Psoas muscle (tissue), 8 donors: ENCODE results near the gene MBD5. TPM values are rescaled to one million over a fixed set of nuclear protein-coding genes. Genes with fewer than 3 reads are reported as not detected.
"Not testable (repeated sequence)": the region's sequence is repeated elsewhere in the genome, so short reads cannot be mapped to it uniquely, and the experiment has no call there.

ENCODE experiments used
- ATAC-seq, 4 donors: fragments of 200-7000 bp; cut with Tn5 transposase; one replicate each; pipeline ENCODE4 v1.9.1; 2020; ENCODE audit warnings: moderate library complexity in 3 of 4, mild to moderate bottlenecking in 2 of 4
- DNase-seq, 2 donors: peaks; one replicate each; pipeline ENCODE4 v3.0.0-alpha.2; 2020
- H3K27ac ChIP-seq: fragments of 200-600 bp; one replicate; pipeline ENCODE4 v1.8.0; 2022
- H3K27me3 ChIP-seq, 3 donors: fragments of 200-600 bp in 1 of 3; one replicate each; pipeline versions ENCODE4 v1.6.1 to v1.8.0; 2013 to 2022; ENCODE audit warnings: low read length in 2 of 3, mild to moderate bottlenecking in 2 of 3, moderate library complexity in 1 of 3; ENCODE audit not compliant: insufficient read depth in 3 of 3
- H3K36me3 ChIP-seq, 2 donors: fragments of 200-600 bp in 1 of 2; one replicate each; pipeline versions ENCODE4 v1.6.1 to v1.8.0; 2013 to 2022; ENCODE audit warnings: low read depth in 1 of 2, mild to moderate bottlenecking in 1 of 2, moderate library complexity in 1 of 2; ENCODE audit not compliant: insufficient read depth in 1 of 2
- H3K4me1 ChIP-seq: fragments of 200-600 bp; one replicate; pipeline ENCODE4 v1.8.0; 2022
- H3K4me3 ChIP-seq: fragments of 200-600 bp; one replicate; pipeline ENCODE4 v1.8.0; 2022; ENCODE audit warnings: mild to moderate bottlenecking
- H3K9me3 ChIP-seq: fragments of 200-600 bp; one replicate; pipeline ENCODE4 v1.8.0; 2022
- CTCF ChIP-seq: fragments of 200-600 bp; IDR thresholded peaks from one replicate; pipeline ENCODE4 v1.8.0; 2022; ENCODE audit warnings: antibody characterized with exemption
- WGBS, 3 donors: extraction: QIAGEN DNeasy Blood & Tissue Kit; methylation state at CpG; one replicate each; pipeline versions ENCODE4 v1.1.6 to v1.1.7; 2013; 5-methylcytosine and 5-hydroxymethylcytosine counted together
- intact Hi-C, 2 donors: fragments of 100-400 bp; cut with DNase I; formaldehyde crosslinking; loops; one replicate each; pipeline versions ENCODE4 v1.11.0 to v1.14.2; 2022
- polyA plus RNA-seq, 3 donors: library from polyadenylated mRNA; stranded (reverse); fragments of 200-250 nt; gene quantifications; one replicate each; pipeline ENCODE4 v1.2.3, GENCODE V29; 2013
- total RNA-seq, 4 donors: library from RNA; stranded (reverse); fragmentation: NEBNext Ultra II Directional in 2 of 4; extraction: Animal tissue kit (Norgen Biotek cat#: 25700) in 2 of 4; gene quantifications; one replicate each; pipeline versions ENCODE4 v1.2.1 to v1.2.4, GENCODE V29; 2021 to 2023
- donor health status: healthy with polysubstance abuse.
- donor health status: DM: no; HTN: no; CAD: no; lungs with moderate emphysema.
- donor health status: Bipolar disorder and iron deficiency.
- donor health status: healthy.
- donor health status: DM: yes; HTN: yes; CAD: no.
- donor health status: DM: no; HTN: no; CAD: no.
- donor health status: DM: no; HTN: no; CAD: no.
- donor health status: DM: yes; HTN: yes; CAD: no.

MBD5 gene
- total and polyA plus RNA-seq, 7 donors: 3.2 to 36.5 (median 17.5) TPM

GRCh38 chr2:147999126-147999525, 21.8 kb upstream of the MBD5 start:
- peaks cover 29% of the 10 kb centered on the region for H3K4me1 ChIP-seq
- WGBS, 3 donors: 42 to 61% (median 52%) methylated on average over 2 of the region's 2 CpGs
- H3K27me3 ChIP-seq: no peaks in the 10 kb centered on the region
- H3K9me3 ChIP-seq: peaks cover 5% of the 10 kb centered on the region
- no peak for ATAC-seq
- H3K4me3 ChIP-seq: no peak overlapping the region
- TF ChIP-seq CTCF: no peak
- no peak overlapping the region for H3K27ac ChIP-seq
- DNase-seq: no peak
- intact Hi-C loops: loop anchor here in 1 of 2 donors (10.0 kb wide), 1 partner anchor 996 kb away; no protein-coding TSS in a partner anchor
- no peaks in the 10 kb centered on the region for H3K36me3 ChIP-seq

GRCh38 chr2:148000095-148000494, 20.8 kb upstream of the MBD5 start:
- Histone ChIP-seq H3K36me3 (no peaks in the 10 kb centered on the region), H3K27ac (no peak overlapping the region), H3K27me3 (no peaks in the 10 kb centered on the region), H3K9me3 (peaks cover 5% of the 10 kb centered on the region), H3K4me3 (no peak overlapping the region), H3K4me1 (peaks cover 29% of the 10 kb centered on the region)
- WGBS, 3 donors: 81 to 97% (median 84%) methylated on average over 1 of the region's 1 CpG
- no peak for TF ChIP-seq CTCF
- intact Hi-C loops: no loop called here
- no peak for ATAC-seq
- DNase-seq: no peak

- DNase-seq, intact Hi-C loops: not testable (repeated sequence)
These were observed 18.5 kb upstream of the MBD5 start for GRCh38 chr2:148002420-148002819.

GRCh38 chr2:148006249-148007007, 14.5 kb upstream of the MBD5 start:
- intact Hi-C loops: no loop called here
- H3K27ac ChIP-seq: no peak overlapping the region
- DNase-seq (no peak), ATAC-seq (no peak)
- 83 to 90% (median 89%) methylated on average over 6 of the region's 6 CpGs for WGBS, 3 donors
- H3K27me3 ChIP-seq: no peaks in the 10 kb centered on the region
- H3K4me3 ChIP-seq: no peak overlapping the region
- TF ChIP-seq CTCF: no peak
- H3K36me3 ChIP-seq: no peaks in the 10 kb centered on the region
- H3K9me3 ChIP-seq: peaks cover 10% of the 10 kb centered on the region
- H3K4me1 ChIP-seq: peaks cover 3% of the 10 kb centered on the region

More at GRCh38 chr2:148002420-148002819, 18.5 kb upstream of the MBD5 start:
- H3K4me3 ChIP-seq, H3K27ac ChIP-seq, H3K36me3 ChIP-seq, ATAC-seq, H3K9me3 ChIP-seq, H3K27me3 ChIP-seq: not testable (repeated sequence)
- H3K4me1 ChIP-seq: peaks cover 29% of the 10 kb centered on the region

GRCh38 chr2:148007219-148007900, 13.5 kb upstream of the MBD5 start:
- intact Hi-C loops: no loop called here
- H3K4me3 ChIP-seq: no peak overlapping the region
- no peaks in the 10 kb centered on the region for H3K36me3 ChIP-seq
- no peak overlapping the region for H3K27ac ChIP-seq
- ATAC-seq (no peak), DNase-seq (no peak)
- H3K27me3 ChIP-seq: no peaks in the 10 kb centered on the region
- 78 to 100% (median 79%) methylated on average over 5 of the region's 5 CpGs for WGBS, 3 donors
- H3K4me1 ChIP-seq: peaks cover 10% of the 10 kb centered on the region
- no peak for TF ChIP-seq CTCF
- peaks cover 7% of the 10 kb centered on the region for H3K9me3 ChIP-seq

- intact Hi-C loops, ATAC-seq, H3K27ac ChIP-seq, DNase-seq, H3K27me3 ChIP-seq, H3K9me3 ChIP-seq, H3K36me3 ChIP-seq, H3K4me3 ChIP-seq: not testable (repeated sequence)
- peaks cover 14% of the 10 kb centered on the region for H3K4me1 ChIP-seq
- 97 to 99% (median 97%) methylated on average over 7 of the region's 7 CpGs for WGBS, 3 donors
These were observed 12.5 kb upstream of the MBD5 start for GRCh38 chr2:148008411-148008810.
